MM.1S (cell line): ENCODE measurements around the gene ALPK3.

Source experiments
- DNase-seq: peaks from one replicate; pipeline ENCODE4 v3.0.0-alpha.2; 2015
- H2AFZ ChIP-seq: fragments of 300-600 bp; sonication (generic); 2 replicates; pipeline ENCODE4 v1.6.0; 2016; ENCODE audit warnings: antibody characterized with exemption, low read length
- H3F3A ChIP-seq: fragments of 300-600 bp; sonication (generic); 2 replicates; pipeline ENCODE4 v1.6.1; 2016; ENCODE audit warnings: mild to moderate bottlenecking, antibody characterized with exemption, low read length, moderate library complexity, mixed read lengths; ENCODE audit not compliant: insufficient read depth
- H3K27ac ChIP-seq: fragments of 300-600 bp; sonication (generic); 2 replicates; pipeline ENCODE4 v1.5.1; 2016; ENCODE audit warnings: mild to moderate bottlenecking, low read length
- H3K27me3 ChIP-seq: fragments of 300-600 bp; sonication (generic); replicated peaks from 2 replicates; pipeline ENCODE4 v1.6.0; 2016; ENCODE audit warnings: low read length; ENCODE audit not compliant: insufficient read depth
- H3K36me3 ChIP-seq: fragments of 300-600 bp; sonication (generic); replicated peaks from 2 replicates; pipeline ENCODE4 v1.6.1; 2016; ENCODE audit warnings: mild to moderate bottlenecking, low read length, mixed read lengths; ENCODE audit not compliant: insufficient read depth
- H3K4me1 ChIP-seq: fragments of 300-600 bp; sonication (generic); 2 replicates; pipeline ENCODE4 v1.6.1; 2016; ENCODE audit warnings: low read length, mixed read lengths
- H3K4me2 ChIP-seq: fragments of 300-600 bp; sonication (generic); 2 replicates; pipeline ENCODE4 v1.6.0; 2016; ENCODE audit warnings: low read depth, low read length
- H3K4me3 ChIP-seq: fragments of 300-600 bp; sonication (generic); 2 replicates; pipeline ENCODE4 v1.5.1; 2016; ENCODE audit warnings: low read length, mixed read lengths
- H3K79me2 ChIP-seq: fragments of 300-600 bp; sonication (generic); 2 replicates; pipeline ENCODE4 v1.6.1; 2016; ENCODE audit warnings: mixed run types, low read length, mixed read lengths
- H3K9ac ChIP-seq: fragments of 300-600 bp; sonication (generic); 2 replicates; pipeline ENCODE4 v1.6.1; 2016; ENCODE audit warnings: low read length, mixed read lengths
- H3K9me2 ChIP-seq: fragments of 300-600 bp; sonication (generic); replicated peaks from 2 replicates; pipeline ENCODE4 v1.6.1; 2016; ENCODE audit warnings: mild to moderate bottlenecking, low read length, mixed read lengths; ENCODE audit not compliant: insufficient read depth
- H3K9me3 ChIP-seq: fragments of 300-600 bp; sonication (generic); replicated peaks from 2 replicates; pipeline ENCODE4 v1.6.1; 2016; ENCODE audit warnings: mild to moderate bottlenecking, low read length, mixed read lengths; ENCODE audit not compliant: insufficient read depth
- H4K20me1 ChIP-seq: fragments of 300-600 bp; sonication (generic); 2 replicates; pipeline ENCODE4 v1.6.1; 2016; ENCODE audit warnings: mild to moderate bottlenecking, low read length, moderate library complexity, mixed read lengths; ENCODE audit not compliant: insufficient read depth
- EZH2 ChIP-seq: fragments of 300-600 bp; sonication (generic); optimal IDR thresholded peaks from 2 replicates; pipeline ENCODE3; 2017; ENCODE audit warnings: low read depth, mild to moderate bottlenecking, antibody characterized with exemption, low read length, mixed read lengths
- EZH2phosphoT487 ChIP-seq: fragments of 300-600 bp; sonication (generic); IDR thresholded peaks from 2 replicates; pipeline ENCODE4 v1.6.1; 2018; ENCODE audit warnings: antibody characterized with exemption, low read length
- TF ChIP-seq, protein P1 (sequence below): fragments of 300-600 bp; sonication (generic); IDR thresholded peaks from 2 replicates; pipeline ENCODE4 v1.5.1; 2016; ENCODE audit warnings: antibody characterized with exemption, low read length, mixed read lengths

Gene ALPK3

DNA sequence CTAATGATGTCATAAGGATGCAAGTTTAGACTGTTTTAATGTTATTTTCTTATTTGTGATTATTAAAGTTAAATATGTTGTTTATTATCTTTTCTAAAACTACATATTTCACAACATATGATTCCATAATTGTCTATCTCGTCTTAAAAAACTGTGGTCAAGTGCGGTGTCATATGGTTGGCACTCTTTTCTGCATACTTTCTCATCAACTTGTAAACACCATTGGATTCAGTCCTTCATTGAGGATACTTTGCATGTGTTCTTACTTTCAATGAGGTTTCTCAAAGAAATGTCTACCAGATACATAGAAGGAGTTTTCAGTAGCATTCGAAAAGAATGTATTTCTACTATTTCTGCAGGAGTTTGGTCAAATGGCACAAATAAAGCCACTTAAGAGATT, 22.0 kb upstream of the ALPK3 start:
- no peak for TF ChIP-seq EZH2phosphoT487
- TF ChIP-seq, protein P1, sequence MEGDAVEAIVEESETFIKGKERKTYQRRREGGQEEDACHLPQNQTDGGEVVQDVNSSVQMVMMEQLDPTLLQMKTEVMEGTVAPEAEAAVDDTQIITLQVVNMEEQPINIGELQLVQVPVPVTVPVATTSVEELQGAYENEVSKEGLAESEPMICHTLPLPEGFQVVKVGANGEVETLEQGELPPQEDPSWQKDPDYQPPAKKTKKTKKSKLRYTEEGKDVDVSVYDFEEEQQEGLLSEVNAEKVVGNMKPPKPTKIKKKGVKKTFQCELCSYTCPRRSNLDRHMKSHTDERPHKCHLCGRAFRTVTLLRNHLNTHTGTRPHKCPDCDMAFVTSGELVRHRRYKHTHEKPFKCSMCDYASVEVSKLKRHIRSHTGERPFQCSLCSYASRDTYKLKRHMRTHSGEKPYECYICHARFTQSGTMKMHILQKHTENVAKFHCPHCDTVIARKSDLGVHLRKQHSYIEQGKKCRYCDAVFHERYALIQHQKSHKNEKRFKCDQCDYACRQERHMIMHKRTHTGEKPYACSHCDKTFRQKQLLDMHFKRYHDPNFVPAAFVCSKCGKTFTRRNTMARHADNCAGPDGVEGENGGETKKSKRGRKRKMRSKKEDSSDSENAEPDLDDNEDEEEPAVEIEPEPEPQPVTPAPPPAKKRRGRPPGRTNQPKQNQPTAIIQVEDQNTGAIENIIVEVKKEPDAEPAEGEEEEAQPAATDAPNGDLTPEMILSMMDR = no peak
- TF ChIP-seq EZH2 = no peak
- Histone ChIP-seq H2AFZ (no peak overlapping the region), H3K36me3 (peaks cover 4% of the 10 kb centered on the region; the same call in 1 of the 2 replicates), H3K27ac (no peak overlapping the region), H3K4me2 (no peak overlapping the region), H4K20me1 (no peaks in the 10 kb centered on the region), H3F3A (no peaks in the 10 kb centered on the region), H3K27me3 (no peaks in the 10 kb centered on the region), H3K4me3 (no peak overlapping the region), H3K9ac (no peak overlapping the region), H3K4me1 (no peaks in the 10 kb centered on the region), H3K9me2 (no peaks in the 10 kb centered on the region), H3K9me3 (no peaks in the 10 kb centered on the region), H3K79me2 (peaks cover 29% of the 10 kb centered on the region)
- DNase-seq = no peak

DNA sequence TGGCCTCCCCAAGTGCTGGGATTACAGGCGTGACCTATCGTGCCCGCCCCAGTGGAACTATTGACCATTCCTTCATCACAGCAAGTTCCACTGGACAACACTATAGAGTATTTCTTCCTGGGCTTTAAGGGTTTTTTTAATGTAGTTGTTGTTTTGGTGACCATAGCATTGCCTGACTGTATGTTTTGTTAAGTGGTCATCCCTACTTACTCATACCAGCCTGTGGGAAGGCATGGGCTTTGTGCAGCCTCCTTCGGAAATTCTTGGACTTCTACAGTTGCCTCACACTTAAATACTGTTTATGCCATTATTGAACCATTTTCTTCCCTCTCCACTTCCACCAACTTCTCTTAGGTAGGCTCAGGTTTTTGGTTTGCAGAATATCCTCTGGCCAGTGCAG, 19.9 kb upstream of the ALPK3 start:
- Histone ChIP-seq H3K27ac (no peak overlapping the region), H3K36me3 (peaks cover under 1% of the 10 kb centered on the region; the same call in 1 of the 2 replicates)
- TF ChIP-seq EZH2 (no peak), EZH2phosphoT487 (no peak)
- TF ChIP-seq, protein P1 = no peak

DNA sequence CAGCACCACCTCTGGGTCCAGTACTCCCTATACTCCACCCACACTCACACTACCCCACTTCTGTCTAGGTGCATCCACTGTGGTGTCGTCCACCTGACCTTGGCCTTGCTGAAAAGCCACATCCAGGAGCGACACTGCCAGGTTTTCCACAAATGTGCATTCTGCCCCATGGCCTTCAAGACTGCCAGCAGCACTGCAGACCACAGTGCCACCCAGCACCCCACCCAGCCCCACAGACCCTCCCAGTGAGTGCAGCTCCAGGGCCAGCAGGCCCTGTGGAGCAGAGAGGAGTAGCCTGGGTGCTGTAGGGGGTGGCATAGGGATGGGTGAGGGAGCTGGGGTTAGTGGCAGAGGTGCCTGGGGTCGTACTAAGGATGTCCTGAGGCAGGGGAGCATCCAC, 19.4 kb upstream of the ALPK3 start:
- Histone ChIP-seq H3K9me2 (no peaks in the 10 kb centered on the region), H4K20me1 (no peaks in the 10 kb centered on the region), H3K4me3 (no peak overlapping the region), H3K4me1 (no peaks in the 10 kb centered on the region), H2AFZ (no peak overlapping the region), H3K79me2 (peaks cover 13% of the 10 kb centered on the region; the same call in 1 of the 2 replicates), H3K9ac (no peak overlapping the region), H3K27ac (no peak overlapping the region), H3K9me3 (no peaks in the 10 kb centered on the region), H3K36me3 (no peaks in the 10 kb centered on the region), H3K4me2 (no peak overlapping the region), H3F3A (no peaks in the 10 kb centered on the region), H3K27me3 (no peaks in the 10 kb centered on the region)
- TF ChIP-seq EZH2phosphoT487 (no peak), EZH2 (no peak)
- TF ChIP-seq, protein P1 = no peak
- DNase-seq = no peak

More for the DNA sequence above, 19.9 kb upstream of the ALPK3 start:
- Histone ChIP-seq H3K9me2 (no peaks in the 10 kb centered on the region), H3K27me3 (no peaks in the 10 kb centered on the region), H4K20me1 (no peaks in the 10 kb centered on the region), H3K79me2 (peaks cover 18% of the 10 kb centered on the region), H3K9me3 (no peaks in the 10 kb centered on the region), H3K9ac (no peak overlapping the region), H3F3A (no peaks in the 10 kb centered on the region), H3K4me3 (no peak overlapping the region), H3K4me1 (no peaks in the 10 kb centered on the region), H2AFZ (no peak overlapping the region), H3K4me2 (no peak overlapping the region)
- no peak for DNase-seq
